Mesodermal cell (in vitro differentiated cells): ENCODE measurements around the gene LRRC4C.

ENCODE experiments used
- H3K27ac ChIP-seq: 2 replicates; pipeline ENCODE4 v1.7.0; 2013; ENCODE audit warnings: mild to moderate bottlenecking, low read depth, low read length, moderate library complexity; ENCODE audit not compliant: severe bottlenecking
- H3K36me3 ChIP-seq: 2 replicates; pipeline ENCODE4 v1.7.1; 2013; ENCODE audit warnings: mild to moderate bottlenecking, low read length, moderate library complexity; ENCODE audit not compliant: control insufficient read depth, insufficient read depth
- H3K4me1 ChIP-seq: one replicate; pipeline ENCODE4 v1.7.1; 2013; ENCODE audit warnings: mild to moderate bottlenecking, low read length; ENCODE audit not compliant: insufficient read depth, control insufficient read depth, poor library complexity, severe bottlenecking
- H3K4me3 ChIP-seq: 2 replicates; pipeline ENCODE4 v1.7.0; 2013; ENCODE audit warnings: low read length, control low read depth, mild to moderate bottlenecking; ENCODE audit not compliant: insufficient read depth, poor library complexity, severe bottlenecking; ENCODE audit errors: extremely low read depth
- H3K9me3 ChIP-seq: 2 replicates; pipeline ENCODE4 v1.7.1; 2013; ENCODE audit warnings: mild to moderate bottlenecking, low read length, moderate library complexity; ENCODE audit not compliant: control insufficient read depth
- WGBS, 2 experiments: methylation state at CpG; one replicate each; pipeline ENCODE4 v1.1.5; 2013; ENCODE audit warnings: missing lambda C conversion rate in 2 of 2; ENCODE audit not compliant: insufficient coverage in 2 of 2; 5-methylcytosine and 5-hydroxymethylcytosine counted together

LRRC4C gene

DNA sequence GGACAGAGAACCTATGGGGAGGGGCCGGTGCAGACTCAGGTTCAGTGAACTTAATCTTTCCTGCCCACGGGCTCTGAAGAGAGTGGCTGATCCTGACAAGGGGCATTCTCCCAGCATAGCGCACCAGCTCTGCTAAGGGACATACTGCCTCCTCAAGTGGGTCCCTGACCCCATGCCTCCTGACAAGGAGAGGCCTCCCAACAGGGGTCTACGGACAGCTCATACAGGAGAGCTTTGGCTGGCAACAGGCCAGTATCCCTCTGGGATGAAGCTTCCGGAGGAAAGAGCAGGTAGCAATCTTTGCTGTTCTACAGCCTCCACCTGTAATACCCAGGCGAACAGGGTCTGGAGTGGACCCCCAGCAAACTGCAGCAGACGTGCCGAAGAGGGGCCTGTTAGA, 394.0 kb downstream of the LRRC4C start:
- Histone ChIP-seq H3K36me3 (no peaks in the 10 kb centered on the region), H3K4me3 (no peak overlapping the region), H3K9me3 (no peaks in the 10 kb centered on the region), H3K4me1 (no peaks in the 10 kb centered on the region), H3K27ac (no peak overlapping the region)
- WGBS, 2 experiments = 61 to 76% methylated on average over 6 to 7 of the region's 8 CpGs

GRCh38 chr11:41058138-41058537, 401.3 kb downstream of the LRRC4C start:
- Histone ChIP-seq H3K36me3 (no peaks in the 10 kb centered on the region), H3K4me3 (no peak overlapping the region), H3K27ac (no peak overlapping the region), H3K4me1 (no peaks in the 10 kb centered on the region), H3K9me3 (no peaks in the 10 kb centered on the region)
- 97% methylated on average over 4 of the region's 5 CpGs; no CpG with 5 or more reads in 1 of the 2 experiments for WGBS, 2 experiments

- no peaks in the 10 kb centered on the region for H3K36me3 ChIP-seq
- H3K9me3 ChIP-seq = no peaks in the 10 kb centered on the region
- 75 to 84% methylated on average over 10 to 11 of the region's 11 CpGs for WGBS, 2 experiments
- H3K27ac ChIP-seq = no peak overlapping the region
- no peaks in the 10 kb centered on the region for H3K4me1 ChIP-seq
- no peak overlapping the region for H3K4me3 ChIP-seq
Measured at GRCh38 chr11:41056892-41057569, 402.4 kb downstream of the LRRC4C start.

DNA sequence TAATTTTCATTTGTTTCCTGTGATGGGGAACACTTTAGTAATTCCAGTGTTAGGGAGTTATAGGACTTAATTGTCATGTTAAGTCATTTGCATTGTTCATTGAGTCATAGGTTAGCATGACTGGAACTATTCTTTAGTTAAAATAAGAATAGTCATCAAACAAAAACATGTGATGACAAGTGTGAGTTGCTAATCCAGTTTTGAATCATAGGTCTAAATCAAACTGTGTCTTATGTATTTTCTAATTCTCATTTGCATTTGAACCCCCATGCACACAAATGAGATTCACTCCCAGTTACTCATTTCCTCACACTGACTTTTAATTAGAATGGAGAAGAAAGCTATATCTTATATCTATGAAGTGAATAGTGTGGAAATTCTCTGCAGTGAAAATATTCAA, 405.6 kb downstream of the LRRC4C start:
- Histone ChIP-seq H3K36me3 (no peaks in the 10 kb centered on the region), H3K27ac (no peak overlapping the region), H3K9me3 (no peaks in the 10 kb centered on the region), H3K4me1 (no peaks in the 10 kb centered on the region), H3K4me3 (no peak overlapping the region)

- no peaks in the 10 kb centered on the region for H3K4me1 ChIP-seq
- H3K27ac ChIP-seq = no peak overlapping the region
- H3K4me3 ChIP-seq = no peak overlapping the region
- H3K36me3 ChIP-seq = no peaks in the 10 kb centered on the region
- 80% methylated on average over 1 of the region's 3 CpGs; no CpG with 5 or more reads in 1 of the 2 experiments for WGBS, 2 experiments
- H3K9me3 ChIP-seq = no peaks in the 10 kb centered on the region
Measured at GRCh38 chr11:41051919-41052635, 407.4 kb downstream of the LRRC4C start.

DNA sequence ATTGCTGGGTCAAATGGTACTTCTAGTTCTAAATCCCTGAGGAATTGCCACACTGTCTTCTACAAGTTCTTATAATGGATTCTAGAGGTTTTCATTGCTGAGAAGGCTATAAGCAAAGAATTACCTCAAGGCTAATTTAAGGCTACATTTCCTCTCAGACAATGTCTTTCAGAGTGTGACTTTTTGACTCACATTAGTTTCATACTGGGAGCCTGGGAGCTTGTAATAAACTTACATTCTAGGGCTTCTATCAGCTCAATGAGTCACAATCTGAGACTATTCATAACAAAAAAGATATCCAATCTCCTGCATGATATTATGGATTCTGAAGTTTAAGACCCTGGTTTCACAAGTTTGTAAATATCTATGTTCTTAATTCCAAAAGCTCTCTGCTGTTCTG, 408.7 kb downstream of the LRRC4C start:
- H3K27ac ChIP-seq = no peak overlapping the region
- H3K36me3 ChIP-seq = no peaks in the 10 kb centered on the region
- no peaks in the 10 kb centered on the region for H3K9me3 ChIP-seq
- H3K4me1 ChIP-seq = no peaks in the 10 kb centered on the region
- no peak overlapping the region for H3K4me3 ChIP-seq

- no peak overlapping the region for H3K27ac ChIP-seq
- H3K4me1 ChIP-seq = no peaks in the 10 kb centered on the region
- no peaks in the 10 kb centered on the region for H3K36me3 ChIP-seq
- no peaks in the 10 kb centered on the region for H3K9me3 ChIP-seq
- H3K4me3 ChIP-seq = no peak overlapping the region
Measured at GRCh38 chr11:41047229-41047628, 412.2 kb downstream of the LRRC4C start.

DNA sequence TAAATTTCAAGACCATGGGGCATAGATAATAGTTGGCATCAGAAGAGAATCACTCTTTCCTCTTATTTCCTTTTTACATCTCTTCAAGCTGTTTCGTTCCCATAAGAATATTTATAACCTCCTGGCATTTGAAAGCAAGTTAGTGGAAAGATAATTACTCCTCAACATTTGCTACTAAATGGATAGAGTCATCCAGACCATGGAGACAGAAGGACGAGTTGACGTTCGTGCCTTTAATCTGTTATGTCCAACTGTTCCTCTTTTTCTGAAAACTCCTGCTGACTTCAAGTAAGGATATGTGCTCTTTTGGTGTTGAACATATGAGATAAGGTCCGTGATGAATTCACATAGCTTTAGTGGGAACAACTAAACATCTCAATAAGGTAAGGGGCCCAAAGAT, 414.2 kb downstream of the LRRC4C start:
- H3K36me3 ChIP-seq = no peaks in the 10 kb centered on the region
- WGBS, 2 experiments = no CpG with 5 or more reads among the region's 5 CpGs
- H3K4me3 ChIP-seq = no peak overlapping the region
- no peak overlapping the region for H3K27ac ChIP-seq
- no peaks in the 10 kb centered on the region for H3K4me1 ChIP-seq
- no peaks in the 10 kb centered on the region for H3K9me3 ChIP-seq

DNA sequence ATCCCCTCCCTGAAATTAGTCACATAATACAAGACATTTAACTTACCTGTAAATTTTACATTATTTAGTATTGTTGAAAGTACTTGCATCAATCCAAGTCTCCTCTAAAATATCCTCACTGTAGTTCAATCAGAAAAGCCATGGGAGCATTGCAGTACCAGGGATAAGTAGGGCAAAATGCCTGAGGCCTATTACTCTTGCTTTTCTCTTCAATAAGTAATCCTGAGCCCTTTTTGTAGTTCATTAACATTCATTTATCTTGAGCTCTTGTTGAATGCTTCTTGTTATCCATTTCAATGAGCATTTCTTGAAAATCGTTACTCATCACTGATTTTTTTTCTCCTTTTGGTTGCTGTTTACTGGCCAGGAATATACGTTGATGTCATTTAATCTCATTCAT, 414.7 kb downstream of the LRRC4C start:
- Histone ChIP-seq H3K4me1 (no peaks in the 10 kb centered on the region), H3K9me3 (no peaks in the 10 kb centered on the region), H3K36me3 (no peaks in the 10 kb centered on the region), H3K27ac (no peak overlapping the region), H3K4me3 (no peak overlapping the region)
- no CpG with 5 or more reads among the region's 2 CpGs for WGBS, 2 experiments

GRCh38 chr11:41042688-41043087, 416.8 kb downstream of the LRRC4C start:
- H3K36me3 ChIP-seq = no peaks in the 10 kb centered on the region

GRCh38 chr11:41040474-41040873, 419.0 kb downstream of the LRRC4C start:
- Histone ChIP-seq H3K36me3 (no peaks in the 10 kb centered on the region), H3K27ac (no peak overlapping the region), H3K4me1 (no peaks in the 10 kb centered on the region), H3K9me3 (no peaks in the 10 kb centered on the region), H3K4me3 (no peak overlapping the region)
- WGBS, 2 experiments = 67 to 83% methylated on average over 1 of the region's 1 CpG

More at GRCh38 chr11:41042688-41043087, 416.8 kb downstream of the LRRC4C start:
- whole genome bisulfite sequencing, 2 experiments = no CpG with 5 or more reads among the region's 3 CpGs
- Histone ChIP-seq H3K9me3 (no peaks in the 10 kb centered on the region), H3K4me3 (no peak overlapping the region), H3K4me1 (no peaks in the 10 kb centered on the region), H3K27ac (no peak overlapping the region)
